Brain pericyte (primary cell): ENCODE data around the gene APBA2.
"Not testable (repeated sequence)": the region's sequence is repeated elsewhere in the genome, so short reads cannot be mapped to it uniquely, and the experiment has no call there.

ENCODE experiments used
- DNase-seq: peaks from one replicate; pipeline ENCODE4 v3.0.0-alpha.2; 2012; ENCODE audit warnings: low read depth, low spot score

Gene APBA2

DNA sequence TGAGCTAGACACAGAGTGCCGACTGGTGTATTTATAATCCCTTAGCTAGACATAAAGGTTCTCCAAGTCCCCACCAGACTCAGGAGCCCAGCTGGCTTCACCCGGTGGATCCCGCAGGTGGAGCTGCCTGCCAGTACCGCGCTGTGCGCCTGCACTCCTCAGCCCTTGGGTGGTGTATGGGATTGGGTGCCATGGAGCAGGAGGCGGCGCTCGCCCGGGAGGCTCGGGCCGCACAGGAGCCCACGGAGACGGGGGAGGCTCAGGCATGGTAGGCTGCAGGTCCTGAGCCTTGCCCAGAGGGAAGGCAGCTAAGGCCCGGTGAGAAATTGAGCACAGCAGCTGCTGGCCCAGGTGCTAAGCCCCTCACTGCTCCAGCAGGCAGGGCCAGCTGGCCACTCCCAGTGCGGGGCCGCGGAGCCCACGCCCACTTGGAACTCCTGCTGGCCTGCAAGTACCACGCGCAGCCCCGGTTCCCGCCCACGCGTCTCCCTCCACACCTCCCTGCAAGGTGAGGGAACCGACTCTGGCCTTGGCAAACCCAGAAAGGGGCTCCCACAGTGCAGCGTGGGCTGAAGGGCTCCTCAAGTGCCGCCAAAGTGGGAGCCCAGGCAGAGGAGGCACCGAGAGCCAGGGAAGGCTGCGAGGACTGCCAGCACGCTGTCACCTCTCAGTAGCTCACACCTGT lies 274.1 kb downstream of the APBA2 start:
- no peak for DNase-seq

GRCh38 chr15:29162411-29162810 lies 276.6 kb downstream of the APBA2 start:
- DNase-seq: no peak

GRCh38 chr15:29167122-29167521 lies 281.3 kb downstream of the APBA2 start:
- DNase-seq: not testable (repeated sequence)
